HCT116 (cell line): Measurements from ENCODE around the gene FGF14. TPM values are rescaled to one million over a fixed set of nuclear protein-coding genes. Genes with fewer than 3 reads are reported as not detected.
"Not testable (repeated sequence)": the region's sequence is repeated elsewhere in the genome, so short reads cannot be mapped to it uniquely, and the experiment has no call there.

Experiments
- ATAC-seq: fragments of 200-7000 bp; cut with Tn5 transposase; 2 replicates; pipeline ENCODE4 v1.9.1; 2020; ENCODE audit warnings: mild to moderate bottlenecking, moderate library complexity
- BruUV-seq: library from RNA; stranded (reverse); fragments of 400-500 nt; replicated peaks from 2 replicates; lab custom pipeline; 2021; lab: Mats Ljungman, UMichigan
- CTCF ChIA-PET: fragments of 300-600 bp; sonication (Branson Sonifier 250); formaldehyde crosslinking; loops from one replicate; lab custom pipeline; 2021; ENCODE audit warnings: antibody characterized with exemption; lab: Charles Lee
- POLR2A ChIA-PET: fragments of 300-600, 350-600 bp; sonication (Branson Sonifier 250); formaldehyde crosslinking; loops from one replicate; lab custom pipeline; 2021; ENCODE audit warnings: antibody characterized with exemption; lab: Charles Lee
- RAD21 ChIA-PET, 2 experiments: fragments of 300-600 bp; sonication (Branson Sonifier 250); formaldehyde crosslinking; loops; one replicate each; lab custom pipeline; 2023; ENCODE audit warnings: low total read pairs in 2 of 2; ENCODE audit not compliant: uncharacterized antibody in 2 of 2, unreplicated experiment in 2 of 2, low non-redundant PET in 1 of 2; lab: Charles Lee
- DNase-seq: peaks from one replicate; pipeline ENCODE4 v3.0.0-alpha.2; 2010; ENCODE audit warnings: low read depth, low spot score
- H2AFZ ChIP-seq: fragments of 200-600 bp; shearing (Covaris generic), sonication (generic); 2 replicates; pipeline ENCODE4 v1.6.1; 2017; ENCODE audit warnings: low read depth, mixed run types, mixed read lengths, antibody characterized with exemption, low read length; ENCODE audit not compliant: poor library complexity, severe bottlenecking
- H3K27ac ChIP-seq: 2 replicates; pipeline ENCODE4 v1.5.1; 2012; ENCODE audit warnings: low read depth, low read length
- H3K27me3 ChIP-seq: fragments of 200-600 bp; sonication (generic); 2 replicates; pipeline ENCODE4 v1.6.1; 2016; ENCODE audit warnings: mixed run types, low read length, mixed read lengths; ENCODE audit not compliant: insufficient read depth
- H3K36me3 ChIP-seq, 2 experiments: fragments of 200-500 bp in 1 of 2; fragments of 200-600 bp in 1 of 2; sonication (Bioruptor generic) in 1 of 2; sonication (generic) in 1 of 2; 2 replicates each; pipeline versions ENCODE4 v1.5.1 to v1.6.1; 2014 to 2016; ENCODE audit warnings: low read length in 2 of 2, inconsistent platforms in 1 of 2, mixed read lengths in 1 of 2, mixed run types in 1 of 2; ENCODE audit not compliant: insufficient read depth in 2 of 2, control insufficient read depth in 1 of 2
- H3K4me1 ChIP-seq, 2 experiments: fragments of 200-600 bp in 1 of 2; sonication (generic) in 1 of 2; 2 replicates each; pipeline versions ENCODE4 v1.5.1 to v1.6.1; 2012 to 2017; ENCODE audit warnings: low read length in 2 of 2, inconsistent platforms in 1 of 2, mild to moderate bottlenecking in 1 of 2, mixed read lengths in 1 of 2, mixed run types in 1 of 2, moderate library complexity in 1 of 2; ENCODE audit not compliant: insufficient read depth in 2 of 2, control insufficient read depth in 1 of 2
- H3K4me2 ChIP-seq: fragments of 200-600 bp; sonication (generic); 2 replicates; pipeline ENCODE4 v1.6.1; 2017; ENCODE audit warnings: mixed run types, low read length, mixed read lengths
- H3K4me3 ChIP-seq, 2 experiments: fragments of 200-600 bp in 1 of 2; sonication (generic) in 1 of 2; replicated peaks in 1 of 2; 2 replicates each; pipeline ENCODE4 v1.5.1; 2011 to 2016; ENCODE audit warnings: low read length in 2 of 2, control low read depth in 1 of 2, low read depth in 1 of 2, mild to moderate bottlenecking in 1 of 2, mixed read lengths in 1 of 2, mixed run types in 1 of 2
- H3K79me2 ChIP-seq: fragments of 200-600 bp; sonication (generic); 2 replicates; pipeline ENCODE4 v1.6.1; 2017; ENCODE audit warnings: mild to moderate bottlenecking, mixed run types, low read length, moderate library complexity, mixed read lengths; ENCODE audit not compliant: insufficient read depth
- H3K9ac ChIP-seq: fragments of 200-600 bp; sonication (generic); 2 replicates; pipeline ENCODE4 v1.6.1; 2016; ENCODE audit warnings: low read length, mixed read lengths
- H3K9me2 ChIP-seq: fragments of 200-600 bp; sonication (generic), shearing (Covaris generic); 2 replicates; pipeline ENCODE4 v1.6.1; 2017; ENCODE audit warnings: mixed run types, mild to moderate bottlenecking, moderate library complexity; ENCODE audit not compliant: insufficient read depth
- H3K9me3 ChIP-seq, 2 experiments: fragments of 200-500 bp in 1 of 2; fragments of 200-600 bp in 1 of 2; sonication (Bioruptor generic) in 1 of 2; sonication (generic) in 1 of 2; 2 replicates each; pipeline ENCODE4 v1.6.1; 2014 to 2017; ENCODE audit warnings: low read length in 2 of 2, mixed read lengths in 2 of 2, inconsistent platforms in 1 of 2, low read depth in 1 of 2, mild to moderate bottlenecking in 1 of 2, mixed run types in 1 of 2, moderate library complexity in 1 of 2; ENCODE audit not compliant: control insufficient read depth in 1 of 2, insufficient read depth in 1 of 2
- H4K20me1 ChIP-seq: fragments of 200-600 bp; sonication (generic), shearing (Covaris generic); 2 replicates; pipeline ENCODE4 v1.6.1; 2017; ENCODE audit warnings: mixed run types, mild to moderate bottlenecking, moderate library complexity; ENCODE audit not compliant: insufficient read depth
- FOSL1 ChIP-seq: IDR thresholded peaks from 2 replicates; pipeline ENCODE4 v1.6.1; 2012; ENCODE audit warnings: low read depth
- MAX ChIP-seq: IDR thresholded peaks from 2 replicates; pipeline ENCODE4 v1.6.1; 2012
- RAD21 ChIP-seq: IDR thresholded peaks from 2 replicates; pipeline ENCODE4 v1.6.1; 2012; ENCODE audit warnings: low read depth, mild to moderate bottlenecking
- SIN3A ChIP-seq: IDR thresholded peaks from 2 replicates; pipeline ENCODE4 v1.6.1; 2012; ENCODE audit warnings: low read depth
- TCF7L2 ChIP-seq: IDR thresholded peaks from 2 replicates; pipeline ENCODE4 v1.7.0; 2011; ENCODE audit warnings: borderline replicate concordance, inconsistent platforms; ENCODE audit not compliant: insufficient read depth, insufficient read length; ENCODE audit errors: extremely low read depth
- intact Hi-C: fragments of 100-400 bp; cut with micrococcal nuclease; formaldehyde crosslinking; loops from 2 replicates; pipeline ENCODE4 v1.10.0; 2022
- total RNA-seq: library from RNA; stranded (reverse); gene quantifications from one replicate; pipeline ENCODE4 v1.2.1, GENCODE V29; 2021; ENCODE audit not compliant: unreplicated experiment

FGF14 gene
- total RNA-seq, 1 experiment from 2014 or later = not detected

DNA sequence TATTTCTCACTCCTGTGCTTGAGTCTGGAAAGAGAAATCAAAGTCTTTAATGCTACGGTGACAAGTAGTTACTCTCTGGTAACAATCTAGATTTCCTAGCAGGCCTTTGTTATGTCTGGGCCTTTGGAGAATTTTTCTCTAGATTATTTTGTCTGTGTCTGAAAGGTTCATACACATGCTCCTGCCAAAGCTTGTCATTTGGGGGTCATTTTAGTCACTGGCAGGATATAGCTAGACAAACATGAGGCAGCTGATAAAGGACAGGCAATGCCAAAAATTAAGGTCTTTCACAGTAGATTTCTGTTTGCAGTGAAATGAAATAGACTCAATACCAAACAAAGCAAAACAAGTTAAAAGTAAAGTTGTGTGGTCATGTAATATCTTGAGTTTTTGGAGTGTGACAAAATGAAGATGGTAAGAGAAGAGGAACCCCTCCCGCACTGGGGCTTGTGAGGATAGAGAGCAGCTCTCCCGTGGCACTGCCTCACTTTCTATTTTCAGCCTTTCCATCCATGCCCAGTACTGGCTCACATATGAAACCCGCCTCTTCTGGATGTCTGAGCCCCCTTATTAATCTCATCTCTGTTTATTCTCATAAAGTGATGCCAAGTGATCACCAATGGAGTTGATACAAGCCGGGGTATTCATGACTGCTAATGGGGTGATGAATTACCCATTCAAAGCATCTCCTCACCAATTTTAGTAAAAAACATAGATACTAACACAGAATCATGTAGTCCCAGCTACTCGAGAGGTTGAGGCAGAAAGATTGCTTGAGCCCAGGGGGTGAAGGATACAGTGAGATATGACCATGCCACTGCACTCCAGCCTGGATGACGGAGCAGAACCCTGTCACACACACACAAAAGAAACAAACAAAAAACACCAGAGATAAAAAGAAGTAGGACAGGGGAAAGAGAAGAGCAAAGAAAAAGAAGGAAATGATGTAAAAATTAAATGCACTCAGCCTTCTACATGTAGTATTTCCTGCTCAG is 389.3 kb downstream of the FGF14 start:
- RAD21 ChIA-PET = no interaction called here

DNA sequence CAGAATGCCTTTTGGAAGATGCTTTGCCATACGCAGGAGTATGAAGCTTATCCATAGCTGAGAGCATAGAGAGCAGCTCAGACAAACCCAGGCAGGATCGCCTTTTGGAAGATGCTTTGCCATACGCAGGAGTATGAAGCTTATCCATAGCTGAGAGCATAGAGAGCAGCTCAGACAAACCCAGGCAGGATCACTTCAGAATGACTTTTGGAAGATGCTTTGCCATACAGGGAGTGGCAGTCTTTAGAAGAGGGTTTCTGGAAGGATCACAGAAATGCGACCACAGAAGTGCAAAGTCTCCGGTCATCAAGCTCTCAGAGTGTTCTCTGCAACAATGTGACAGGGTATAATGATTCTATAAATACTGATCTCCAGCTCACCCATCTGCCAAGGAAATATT is 390.4 kb downstream of the FGF14 start:
- H3K27ac ChIP-seq, H2AFZ ChIP-seq, H3K9ac ChIP-seq, H3K36me3 ChIP-seq, intact Hi-C loops, H4K20me1 ChIP-seq, H3K4me1 ChIP-seq, CTCF ChIA-PET, H3K79me2 ChIP-seq, BruUV-seq, POLR2A ChIA-PET, H3K27me3 ChIP-seq, H3K4me2 ChIP-seq, H3K9me2 ChIP-seq, H3K4me3 ChIP-seq, RAD21 ChIA-PET, ATAC-seq, DNase-seq: not testable (repeated sequence)
- H3K9me3 ChIP-seq = peaks cover under 1 to 11% of the 10 kb centered on the region in 2 experiments; a peak in 2 of 4 replicates

More for the DNA sequence above, 389.3 kb downstream of the FGF14 start:
- no peak for TF ChIP-seq RAD21
- no peak for TF ChIP-seq FOSL1
- no peak for TF ChIP-seq SIN3A
- no peak for TF ChIP-seq MAX
- no peak for TF ChIP-seq TCF7L2
- TF ChIP-seq, all 23 proteins: peak for 0
- Histone ChIP-seq H4K20me1 (no peaks in the 10 kb centered on the region), H3K9me3 (peaks cover 6 to 10% of the 10 kb centered on the region in 2 experiments; a peak in 2 of 4 replicates), H3K9ac (no peak overlapping the region), H3K36me3 (no peaks in the 10 kb centered on the region), H3K4me1 (no peaks in the 10 kb centered on the region), H3K27ac (no peak overlapping the region), H3K9me2 (no peaks in the 10 kb centered on the region), H3K4me3 (no peak overlapping the region), H3K79me2 (no peaks in the 10 kb centered on the region), H3K4me2 (no peak overlapping the region), H2AFZ (no peak overlapping the region), H3K27me3 (no peaks in the 10 kb centered on the region)
- intact Hi-C loops = no loop called here
- CTCF ChIA-PET = no interaction called here
- BruUV-seq = no TSS peak
- POLR2A ChIA-PET = no interaction called here
- DNase-seq = no peak
- no peak for ATAC-seq
